Activated CD4-positive, alpha-beta T cell treated with anti-CD3 and anti-CD28 coated beads for 36 hours (primary cell): ENCODE results near the gene PERP. TPM values are rescaled to one million over a fixed set of nuclear protein-coding genes. Genes with fewer than 3 reads are reported as not detected.

Source experiments
- ATAC-seq: fragments of 200-7000 bp; cut with Tn5 transposase; one replicate; pipeline ENCODE4 v1.10.0; 2021; ENCODE audit warnings: mild to moderate bottlenecking, moderate library complexity
- CTCF ChIA-PET: fragments of 350-600 bp; sonication (Branson Sonifier 250); formaldehyde crosslinking; loops from one replicate; lab custom pipeline; 2021; ENCODE audit warnings: antibody characterized with exemption; lab: Charles Lee
- POLR2A ChIA-PET: fragments of 350-600 bp; sonication (Branson Sonifier 250); formaldehyde crosslinking; loops from one replicate; lab custom pipeline; 2021; ENCODE audit warnings: antibody characterized with exemption, inconsistent platforms; lab: Charles Lee
- DNase-seq: peaks from one replicate; pipeline ENCODE4 v3.0.0-alpha.2; 2020
- H3K27ac Mint-ChIP-seq: one replicate; pipeline ENCODE4 v1.8.0; 2021; ENCODE audit warnings: mixed read lengths
- H3K27me3 Mint-ChIP-seq: one replicate; pipeline ENCODE4 v1.8.0; 2021; ENCODE audit warnings: mixed read lengths
- H3K36me3 Mint-ChIP-seq: one replicate; pipeline ENCODE4 v1.8.0; 2021; ENCODE audit warnings: low read depth, mixed read lengths
- H3K4me1 Mint-ChIP-seq: one replicate; pipeline ENCODE4 v1.8.0; 2021; ENCODE audit warnings: mixed read lengths
- H3K4me3 Mint-ChIP-seq: one replicate; pipeline ENCODE4 v1.8.0; 2021; ENCODE audit warnings: mild to moderate bottlenecking, moderate library complexity, mixed read lengths
- H3K9me3 Mint-ChIP-seq: one replicate; pipeline ENCODE4 v1.8.0; 2021; ENCODE audit warnings: low read depth, mixed read lengths
- intact Hi-C, 2 experiments: fragments of 100-400 bp; cut with DNase I in 1 of 2; cut with micrococcal nuclease in 1 of 2; formaldehyde crosslinking; loops; one replicate each; pipeline versions ENCODE4 v1.14.2 to v1.15.1; 2022 to 2024; cut with DNase I, micrococcal nuclease
- total RNA-seq, 2 experiments: library from RNA; stranded (reverse); gene quantifications; one replicate each; pipeline ENCODE4 v1.2.3, GENCODE V29; 2021

PERP gene
- total RNA-seq, 2 experiments from 2014 or later: 2.7 to 3.7 TPM

DNA sequence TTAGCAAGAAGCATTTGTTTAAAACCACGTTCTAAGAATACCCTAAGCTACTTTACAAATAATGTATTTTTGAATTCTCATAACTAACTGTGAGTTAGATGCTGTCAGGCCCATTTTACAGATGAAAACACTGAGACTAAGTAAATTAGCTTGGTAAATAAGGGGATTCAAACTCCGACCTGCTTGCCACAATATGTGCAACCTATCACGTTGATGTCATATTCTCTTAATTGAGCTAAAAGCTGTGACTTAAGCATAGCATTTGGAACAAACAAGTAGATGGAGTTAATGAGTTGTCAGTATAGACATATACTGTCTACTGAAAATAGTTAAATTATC lies 9.4 kb upstream of the PERP start:
- ChIA-PET CTCF (interaction anchor here (0.6 to 4.1 kb wide), 46 partner anchors 9 to 1244 kb away, joined by 3 to 43 read pairs (median 5); partner anchors contain the start of gene HEBP2), POLR2A (no interaction called here)
- Mint-ChIP-seq H3K4me3 (no peak overlapping the region), H3K36me3 (no peaks in the 10 kb centered on the region), H3K27me3 (peaks cover 32% of the 10 kb centered on the region), H3K9me3 (peaks cover 2% of the 10 kb centered on the region), H3K27ac (no peak overlapping the region), H3K4me1 (peaks cover 6% of the 10 kb centered on the region)
- DNase-seq (no peak), ATAC-seq (no peak)
- intact Hi-C loops: loop anchor here (1.0 to 10.0 kb wide), 13 partner anchors 96 to 650 kb away; partner anchors contain the start of gene HEBP2 (in 2 of the 2)

GRCh38 chr6:138115877-138116660 lies 8.8 kb upstream of the PERP start:
- ChIA-PET POLR2A (no interaction called here), CTCF (interaction anchor here (0.7 to 4.1 kb wide), 58 partner anchors 9 to 1245 kb away, joined by 3 to 43 read pairs (median 4); partner anchors contain the start of gene HEBP2)
- peak; percentile 94 for ATAC-seq
- H3K4me1 Mint-ChIP-seq: peaks cover 6% of the 10 kb centered on the region
- intact Hi-C loops: loop anchor here (1.0 to 10.0 kb wide), 13 partner anchors 96 to 651 kb away; partner anchors contain the start of gene HEBP2 (in 2 of the 2)
- no peak overlapping the region for H3K4me3 Mint-ChIP-seq
- H3K36me3 Mint-ChIP-seq: no peaks in the 10 kb centered on the region
- no peak overlapping the region for H3K27ac Mint-ChIP-seq
- H3K27me3 Mint-ChIP-seq: peaks cover 30% of the 10 kb centered on the region
- H3K9me3 Mint-ChIP-seq: peaks cover 2% of the 10 kb centered on the region
- DNase-seq: peak; percentile 68

DNA sequence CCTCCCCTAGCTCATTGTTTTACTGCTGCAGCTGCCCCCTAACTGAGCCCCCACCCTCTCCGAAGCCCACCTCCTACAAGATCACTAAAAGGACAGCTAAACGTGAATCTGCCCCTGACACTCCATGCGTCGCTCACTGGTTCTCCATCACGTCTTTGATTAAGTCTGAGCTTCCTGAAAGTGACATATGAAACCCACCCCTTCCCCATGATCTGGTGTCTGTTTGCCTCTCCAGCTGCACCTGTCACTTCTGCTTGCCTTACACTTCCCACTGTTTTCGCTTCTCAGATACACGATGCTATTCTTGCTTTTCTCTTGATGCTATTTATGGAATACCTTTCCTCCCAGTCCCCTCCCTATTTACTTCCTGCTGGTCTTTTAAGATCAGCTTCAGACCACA lies 8.0 kb upstream of the PERP start:
- CTCF ChIA-PET: interaction anchor here (0.6 to 4.1 kb wide), 38 partner anchors 10 to 648 kb away, joined by 3 to 43 read pairs (median 5); no protein-coding TSS in a partner anchor
- POLR2A ChIA-PET: no interaction called here
- Mint-ChIP-seq H3K4me1 (peaks cover 6% of the 10 kb centered on the region), H3K36me3 (no peaks in the 10 kb centered on the region), H3K27ac (no peak overlapping the region), H3K27me3 (peaks cover 27% of the 10 kb centered on the region), H3K9me3 (peaks cover 2% of the 10 kb centered on the region), H3K4me3 (no peak overlapping the region)
- intact Hi-C loops: loop anchor here (5.0 to 10.0 kb wide), 5 partner anchors 97 to 650 kb away; partner anchors contain the start of gene HEBP2 (in 2 of the 2)
- ATAC-seq (no peak), DNase-seq (no peak)

- CTCF ChIA-PET: interaction anchor here (0.6 to 4.1 kb wide), 8 partner anchors 53 to 921 kb away, joined by 3 to 43 read pairs (median 4); no protein-coding TSS in a partner anchor
- no peak overlapping the region for H3K27ac Mint-ChIP-seq
- H3K9me3 Mint-ChIP-seq: no peaks in the 10 kb centered on the region
- ATAC-seq (no peak), DNase-seq (no peak)
- H3K27me3 Mint-ChIP-seq: peaks cover 24% of the 10 kb centered on the region
- POLR2A ChIA-PET: no interaction called here
- H3K4me1 Mint-ChIP-seq: peaks cover 10% of the 10 kb centered on the region
- H3K4me3 Mint-ChIP-seq: no peak overlapping the region
- intact Hi-C loops: loop anchor here in 1 of 2 experiments (10.0 kb wide), 2 partner anchors 291 to 651 kb away; partner anchors contain the start of gene HEBP2
- no peaks in the 10 kb centered on the region for H3K36me3 Mint-ChIP-seq
These were observed 6.5 kb upstream of the PERP start for GRCh38 chr6:138113588-138114210.

DNA sequence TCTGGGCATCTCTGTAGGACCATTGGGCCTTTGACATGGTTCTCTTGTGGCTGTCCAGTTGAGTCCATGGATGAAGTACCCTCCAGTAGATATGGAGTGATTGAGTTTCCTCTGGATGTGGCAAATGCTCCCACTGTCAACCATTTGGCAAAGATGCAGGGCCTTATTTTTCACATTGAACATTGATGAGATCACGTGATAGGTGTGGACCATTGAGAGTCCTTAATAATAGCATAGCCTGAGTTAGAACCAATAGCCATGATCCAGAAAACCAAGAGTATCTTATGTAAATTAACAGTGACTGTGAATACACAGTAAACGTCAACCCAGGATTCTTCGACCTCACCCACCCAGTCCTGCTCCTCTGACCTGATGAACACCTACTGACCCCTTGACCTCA lies 3.0 kb upstream of the PERP start:
- ATAC-seq (no peak), DNase-seq (no peak)
- no peaks in the 10 kb centered on the region for H3K9me3 Mint-ChIP-seq
- CTCF ChIA-PET: interaction anchor here (1.3 to 1.8 kb wide), 2 partner anchors 104 to 406 kb away, joined by 5 to 9 read pairs; no protein-coding TSS in a partner anchor
- POLR2A ChIA-PET: no interaction called here
- intact Hi-C loops: loop anchor here in 1 of 2 experiments (10.0 kb wide), 2 partner anchors 295 to 655 kb away; partner anchors contain the start of gene HEBP2
- peaks cover 14% of the 10 kb centered on the region for H3K4me1 Mint-ChIP-seq
- H3K4me3 Mint-ChIP-seq: no peak overlapping the region
- peaks cover 37% of the 10 kb centered on the region for H3K27me3 Mint-ChIP-seq
- no peak overlapping the region for H3K27ac Mint-ChIP-seq
- no peaks in the 10 kb centered on the region for H3K36me3 Mint-ChIP-seq

DNA sequence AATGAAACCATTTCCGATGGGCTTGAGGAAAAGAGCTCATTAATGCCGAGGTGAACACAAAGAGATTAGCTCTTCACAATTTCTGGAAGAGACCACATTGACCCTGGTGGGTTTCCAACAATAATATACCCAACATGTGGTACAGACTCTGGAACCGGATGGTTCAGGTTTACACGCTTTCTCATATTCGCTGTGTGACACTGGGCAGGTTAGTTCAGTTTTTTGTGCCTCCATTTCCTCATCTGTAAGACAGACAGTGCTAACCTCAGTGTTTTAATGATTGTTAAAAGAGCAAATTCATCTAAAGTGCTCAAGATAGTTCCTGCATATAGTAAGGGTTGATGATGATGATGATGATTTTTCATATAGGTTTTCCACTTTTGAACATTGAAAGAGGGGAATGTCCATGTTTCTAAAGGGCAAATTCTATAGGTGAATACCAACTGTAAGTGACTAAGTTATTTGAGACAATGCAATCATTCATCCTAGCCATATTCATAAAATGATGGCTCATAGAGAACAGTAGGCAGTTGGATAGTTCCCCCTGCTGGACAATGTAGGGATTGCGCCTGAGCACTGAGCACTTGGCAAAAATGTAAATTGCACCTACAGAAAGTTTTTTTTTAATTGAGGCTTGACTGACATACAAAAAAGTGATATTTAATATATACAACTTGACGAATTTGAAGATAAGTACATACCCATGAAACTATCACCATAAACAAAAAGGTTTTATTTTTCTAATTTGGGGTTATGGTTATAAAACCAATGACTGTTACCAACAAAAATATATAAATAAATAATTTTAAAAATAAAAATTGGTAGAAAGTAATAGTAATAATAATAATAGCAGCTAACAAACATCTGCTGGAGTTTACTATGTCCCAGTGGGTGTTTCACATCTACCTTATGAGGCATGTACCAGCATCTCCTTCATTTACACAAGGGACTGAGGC lies 2.1 kb upstream of the PERP start:
- Mint-ChIP-seq H3K27me3 (peaks cover 34% of the 10 kb centered on the region), H3K27ac (no peak overlapping the region), H3K4me3 (no peak overlapping the region), H3K4me1 (peaks cover 14% of the 10 kb centered on the region), H3K9me3 (no peaks in the 10 kb centered on the region), H3K36me3 (no peaks in the 10 kb centered on the region)
- peak; percentile 49 for ATAC-seq
- intact Hi-C loops: loop anchor here (1.0 to 10.0 kb wide), 7 partner anchors 108 to 1015 kb away; partner anchors contain the start of gene TNFAIP3 (in 1 of the 2)
- CTCF ChIA-PET: interaction anchor here (0.6 to 2.0 kb wide), 16 partner anchors 8 to 405 kb away, joined by 3 to 20 read pairs (median 3); no protein-coding TSS in a partner anchor
- DNase-seq: peak; percentile 89
- POLR2A ChIA-PET: no interaction called here

DNA sequence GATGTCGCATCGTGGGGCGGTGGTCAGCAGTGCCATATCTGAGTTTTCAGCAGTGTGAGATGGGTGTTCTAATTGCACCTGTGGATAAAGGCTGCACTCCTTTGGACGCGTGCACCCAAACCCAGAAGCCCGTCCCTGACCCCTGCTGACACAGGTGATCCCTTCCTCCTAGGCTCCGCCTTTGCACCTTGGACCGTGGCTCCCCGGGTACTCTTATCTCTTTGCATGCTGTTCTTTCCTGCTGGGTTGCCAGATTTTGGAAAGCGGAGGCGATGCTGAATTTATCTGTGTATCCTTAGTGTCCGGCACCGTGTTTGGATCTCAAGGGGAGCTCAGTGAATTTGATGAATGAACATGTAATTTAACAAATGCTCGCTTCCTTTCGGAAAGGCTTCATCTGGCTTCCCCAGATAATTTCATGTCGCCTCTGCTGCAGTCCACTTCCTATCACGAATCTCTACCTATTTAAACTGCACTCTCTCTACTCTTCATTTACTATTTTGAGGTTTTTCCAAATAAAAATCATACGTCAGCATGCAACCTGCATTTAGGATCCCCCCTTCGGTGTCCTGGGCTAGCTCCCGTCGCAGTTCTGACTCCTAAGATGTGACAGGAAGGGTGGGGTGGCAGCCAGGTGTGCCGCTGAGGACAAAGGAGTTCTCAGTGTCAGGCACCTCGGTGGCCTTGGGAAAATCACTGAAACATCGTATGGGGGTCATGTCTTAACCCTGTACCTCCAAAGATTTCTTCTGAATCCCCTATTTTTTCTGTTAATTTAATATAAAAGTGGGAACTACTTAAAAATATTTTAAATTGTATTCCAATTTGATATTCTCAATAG lies 753 bp upstream of the PERP start:
- intact Hi-C loops: loop anchor here (1.0 to 10.0 kb wide), 6 partner anchors 239 to 1013 kb away; partner anchors contain the start of gene TNFAIP3 (in 1 of the 2)
- peak; percentile 36 for DNase-seq

DNA sequence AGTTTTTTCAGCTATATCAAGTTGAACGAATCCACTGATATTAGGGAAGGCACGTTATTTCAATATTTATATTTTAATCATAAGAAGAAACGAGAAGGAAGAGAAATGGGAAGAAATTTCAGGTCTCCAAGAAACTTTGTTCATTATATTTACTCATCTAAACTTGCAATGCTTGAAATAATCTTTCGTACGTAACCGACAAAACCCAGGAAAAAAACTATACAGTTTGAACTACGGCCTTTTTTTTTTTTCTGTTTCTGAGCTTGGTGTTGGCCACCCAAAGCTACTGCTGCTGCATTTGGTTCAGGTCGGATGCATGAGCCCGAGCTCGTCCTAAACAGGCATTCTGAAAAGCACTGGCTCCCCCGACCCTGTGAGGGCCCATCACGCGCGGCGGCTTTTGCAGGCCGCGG lies 548 bp downstream of the PERP start:
- Mint-ChIP-seq H3K4me1 (peaks cover 14% of the 10 kb centered on the region), H3K36me3 (no peaks in the 10 kb centered on the region), H3K27me3 (peaks cover 35% of the 10 kb centered on the region), H3K4me3 (peak overlapping the region; percentile 79), H3K9me3 (no peaks in the 10 kb centered on the region), H3K27ac (no peak overlapping the region)
- DNase-seq: no peak
- POLR2A ChIA-PET: no interaction called here
- CTCF ChIA-PET: interaction anchor here (0.5 to 3.3 kb wide), 5 partner anchors 9 to 394 kb away, joined by 3 to 24 read pairs (median 6); no protein-coding TSS in a partner anchor
- ATAC-seq: no peak
- intact Hi-C loops: loop anchor here (1.0 to 10.0 kb wide), 5 partner anchors 237 to 1012 kb away; partner anchors contain the start of gene TNFAIP3 (in 1 of the 2)

More for the DNA sequence above, 753 bp upstream of the PERP start:
- Mint-ChIP-seq H3K4me3 (peak overlapping the region; percentile 79), H3K27ac (no peak overlapping the region), H3K4me1 (peaks cover 14% of the 10 kb centered on the region), H3K27me3 (peaks cover 35% of the 10 kb centered on the region), H3K36me3 (no peaks in the 10 kb centered on the region), H3K9me3 (no peaks in the 10 kb centered on the region)
- POLR2A ChIA-PET: no interaction called here
- ATAC-seq: peak; percentile 25
- CTCF ChIA-PET: interaction anchor here (0.8 to 2.0 kb wide), 11 partner anchors 10 to 168 kb away, joined by 3 to 20 read pairs (median 4); no protein-coding TSS in a partner anchor

DNA sequence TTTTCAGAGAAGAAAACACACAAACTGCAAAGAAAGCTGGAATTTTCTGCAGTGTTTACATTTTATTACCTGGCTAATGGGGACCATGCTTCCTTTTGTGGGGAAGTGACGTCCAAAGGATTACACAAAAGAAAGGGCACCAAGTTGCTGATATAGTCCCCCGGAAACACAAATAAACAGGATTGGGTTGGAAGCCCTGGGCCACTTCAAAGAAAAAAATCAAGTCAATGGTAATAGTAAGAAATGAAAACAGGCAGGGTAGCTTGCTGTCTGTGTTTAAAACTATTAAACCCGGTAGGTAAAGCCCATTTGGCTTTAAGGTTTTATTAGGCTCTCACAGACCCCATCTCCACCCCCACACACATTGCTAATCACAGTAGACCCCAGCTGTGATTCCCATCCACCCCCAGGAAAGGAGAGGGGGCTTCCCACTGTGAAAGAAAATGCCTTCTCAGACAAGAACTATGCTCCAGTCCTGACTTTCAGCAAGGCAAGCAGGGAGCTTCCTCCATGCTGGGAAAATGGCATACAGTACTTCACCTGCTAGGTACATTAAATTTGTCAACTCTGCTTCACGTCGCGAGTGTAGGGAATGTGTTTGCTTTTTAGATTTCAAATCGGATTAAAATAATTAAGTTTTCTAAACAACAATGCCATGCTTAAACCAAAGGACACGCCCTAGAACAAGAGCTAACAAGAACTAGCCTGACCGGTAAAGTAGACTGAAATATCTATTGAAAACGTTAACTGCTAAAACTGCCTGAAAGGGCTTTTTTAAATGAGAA lies 1.1 kb downstream of the PERP start:
- H3K4me3 Mint-ChIP-seq: peak overlapping the region; percentile 79
- ChIA-PET CTCF (interaction anchor here (0.5 to 3.3 kb wide), 6 partner anchors 10 to 957 kb away, joined by 3 to 24 read pairs (median 4); no protein-coding TSS in a partner anchor), POLR2A (interaction anchor here (0.6 kb wide), 1 partner anchor 20 kb away, joined by 3 read pairs; no protein-coding TSS in a partner anchor)
- H3K27ac Mint-ChIP-seq: no peak overlapping the region
- no peaks in the 10 kb centered on the region for H3K36me3 Mint-ChIP-seq
- ATAC-seq: no peak
- H3K4me1 Mint-ChIP-seq: peaks cover 14% of the 10 kb centered on the region
- peaks cover 37% of the 10 kb centered on the region for H3K27me3 Mint-ChIP-seq
- no peaks in the 10 kb centered on the region for H3K9me3 Mint-ChIP-seq
- intact Hi-C loops: loop anchor here (5.0 to 10.0 kb wide), 4 partner anchors 239 to 1011 kb away; partner anchors contain the start of gene TNFAIP3 (in 1 of the 2)
- no peak for DNase-seq
